ENCODE results near the gene TMEM121.

TMEM121 gene

GRCh38 chr14:105525326-105525725, 1.1 kb upstream of the TMEM121 start:
- Histone ChIP-seq H3K4me3 (ENCODE audit: low read depth, low read length) (no peak overlapping the region), H3K9ac (ENCODE audit: low read depth, low read length) (no peak overlapping the region), H3K27ac (ENCODE audit: low read depth, low read length) (no peak overlapping the region), H3K36me3 (ENCODE audit: control insufficient read depth, insufficient read depth, low read length) (no peaks in the 10 kb centered on the region), H3K9me3 (ENCODE audit: control insufficient read depth, insufficient read depth, low read length) (peaks cover 24% of the 10 kb centered on the region), H3K4me1 (ENCODE audit: control insufficient read depth, insufficient read depth, low read length) (no peaks in the 10 kb centered on the region), H3K27me3 (ENCODE audit: control insufficient read depth, insufficient read depth, low read length) (peaks cover 30% of the 10 kb centered on the region)

GRCh38 chr14:105526776-105527380, 495 bp downstream of the TMEM121 start:
- Histone ChIP-seq H3K27me3 (ENCODE audit: control insufficient read depth, insufficient read depth, low read length) (peaks cover 30% of the 10 kb centered on the region), H3K4me3 (ENCODE audit: low read depth, low read length) (no peak overlapping the region; the same call in 1 of the 2 replicates), H3K4me1 (ENCODE audit: control insufficient read depth, insufficient read depth, low read length) (no peaks in the 10 kb centered on the region), H3K27ac (ENCODE audit: low read depth, low read length) (no peak overlapping the region), H3K36me3 (ENCODE audit: control insufficient read depth, insufficient read depth, low read length) (no peaks in the 10 kb centered on the region), H3K9ac (ENCODE audit: low read depth, low read length) (no peak overlapping the region), H3K9me3 (ENCODE audit: control insufficient read depth, insufficient read depth, low read length) (peaks cover 32% of the 10 kb centered on the region)

- H3K27ac ChIP-seq (ENCODE audit: low read depth, low read length): no peak overlapping the region
- peaks cover 30% of the 10 kb centered on the region for H3K27me3 ChIP-seq (ENCODE audit: control insufficient read depth, insufficient read depth, low read length)
- no peaks in the 10 kb centered on the region for H3K4me1 ChIP-seq (ENCODE audit: control insufficient read depth, insufficient read depth, low read length)
- no peak overlapping the region for H3K9ac ChIP-seq (ENCODE audit: low read depth, low read length)
- H3K9me3 ChIP-seq (ENCODE audit: control insufficient read depth, insufficient read depth, low read length): peaks cover 38% of the 10 kb centered on the region
- H3K36me3 ChIP-seq (ENCODE audit: control insufficient read depth, insufficient read depth, low read length): no peaks in the 10 kb centered on the region
- no peak overlapping the region for H3K4me3 ChIP-seq (ENCODE audit: low read depth, low read length)
These were observed 1.0 kb downstream of the TMEM121 start for GRCh38 chr14:105527381-105527825.

- Histone ChIP-seq H3K4me3 (ENCODE audit: low read depth, low read length) (peak overlapping the region; percentile 47; the same call in 1 of the 2 replicates), H3K4me1 (ENCODE audit: control insufficient read depth, insufficient read depth, low read length) (no peaks in the 10 kb centered on the region), H3K27ac (ENCODE audit: low read depth, low read length) (no peak overlapping the region), H3K9me3 (ENCODE audit: control insufficient read depth, insufficient read depth, low read length) (peaks cover 44% of the 10 kb centered on the region), H3K36me3 (ENCODE audit: control insufficient read depth, insufficient read depth, low read length) (no peaks in the 10 kb centered on the region), H3K9ac (ENCODE audit: low read depth, low read length) (no peak overlapping the region), H3K27me3 (ENCODE audit: control insufficient read depth, insufficient read depth, low read length) (peaks cover 30% of the 10 kb centered on the region)
These were observed 1.6 kb downstream of the TMEM121 start for GRCh38 chr14:105527826-105528585.

GRCh38 chr14:105528586-105529318, 2.4 kb downstream of the TMEM121 start:
- Histone ChIP-seq H3K9me3 (ENCODE audit: control insufficient read depth, insufficient read depth, low read length) (peaks cover 48% of the 10 kb centered on the region), H3K36me3 (ENCODE audit: control insufficient read depth, insufficient read depth, low read length) (no peaks in the 10 kb centered on the region), H3K27ac (ENCODE audit: low read depth, low read length) (no peak overlapping the region), H3K4me1 (ENCODE audit: control insufficient read depth, insufficient read depth, low read length) (no peaks in the 10 kb centered on the region), H3K4me3 (ENCODE audit: low read depth, low read length) (no peak overlapping the region), H3K27me3 (ENCODE audit: control insufficient read depth, insufficient read depth, low read length) (peaks cover 30% of the 10 kb centered on the region), H3K9ac (ENCODE audit: low read depth, low read length) (no peak overlapping the region)

GRCh38 chr14:105529319-105529568, 2.9 kb downstream of the TMEM121 start:
- Histone ChIP-seq H3K4me3 (ENCODE audit: low read depth, low read length) (no peak overlapping the region), H3K27ac (ENCODE audit: low read depth, low read length) (no peak overlapping the region), H3K36me3 (ENCODE audit: control insufficient read depth, insufficient read depth, low read length) (no peaks in the 10 kb centered on the region), H3K9ac (ENCODE audit: low read depth, low read length) (no peak overlapping the region), H3K9me3 (ENCODE audit: control insufficient read depth, insufficient read depth, low read length) (peaks cover 46% of the 10 kb centered on the region), H3K4me1 (ENCODE audit: control insufficient read depth, insufficient read depth, low read length) (no peaks in the 10 kb centered on the region), H3K27me3 (ENCODE audit: control insufficient read depth, insufficient read depth, low read length) (peaks cover 30% of the 10 kb centered on the region)

GRCh38 chr14:105529569-105530284, 3.3 kb downstream of the TMEM121 start:
- no peaks in the 10 kb centered on the region for H3K4me1 ChIP-seq (ENCODE audit: control insufficient read depth, insufficient read depth, low read length)
- H3K9me3 ChIP-seq (ENCODE audit: control insufficient read depth, insufficient read depth, low read length): peaks cover 41% of the 10 kb centered on the region
- no peak overlapping the region for H3K4me3 ChIP-seq (ENCODE audit: low read depth, low read length)
- no peak overlapping the region for H3K27ac ChIP-seq (ENCODE audit: low read depth, low read length)
- H3K9ac ChIP-seq (ENCODE audit: low read depth, low read length): no peak overlapping the region
- no peaks in the 10 kb centered on the region for H3K36me3 ChIP-seq (ENCODE audit: control insufficient read depth, insufficient read depth, low read length)
- peaks cover 30% of the 10 kb centered on the region for H3K27me3 ChIP-seq (ENCODE audit: control insufficient read depth, insufficient read depth, low read length)

- Histone ChIP-seq H3K4me1 (ENCODE audit: control insufficient read depth, insufficient read depth, low read length) (no peaks in the 10 kb centered on the region), H3K4me3 (ENCODE audit: low read depth, low read length) (no peak overlapping the region), H3K36me3 (ENCODE audit: control insufficient read depth, insufficient read depth, low read length) (no peaks in the 10 kb centered on the region), H3K9ac (ENCODE audit: low read depth, low read length) (no peak overlapping the region), H3K9me3 (ENCODE audit: control insufficient read depth, insufficient read depth, low read length) (peaks cover 40% of the 10 kb centered on the region), H3K27ac (ENCODE audit: low read depth, low read length) (no peak overlapping the region), H3K27me3 (ENCODE audit: control insufficient read depth, insufficient read depth, low read length) (peaks cover 28% of the 10 kb centered on the region)
These were observed 4.1 kb downstream of the TMEM121 start for GRCh38 chr14:105530285-105531087.

- no peaks in the 10 kb centered on the region for H3K36me3 ChIP-seq (ENCODE audit: control insufficient read depth, insufficient read depth, low read length)
- H3K9me3 ChIP-seq (ENCODE audit: control insufficient read depth, insufficient read depth, low read length): peaks cover 42% of the 10 kb centered on the region
- H3K27ac ChIP-seq (ENCODE audit: low read depth, low read length): no peak overlapping the region
- no peak overlapping the region for H3K9ac ChIP-seq (ENCODE audit: low read depth, low read length)
- H3K4me3 ChIP-seq (ENCODE audit: low read depth, low read length): no peak overlapping the region
- H3K4me1 ChIP-seq (ENCODE audit: control insufficient read depth, insufficient read depth, low read length): no peaks in the 10 kb centered on the region
- peaks cover 23% of the 10 kb centered on the region for H3K27me3 ChIP-seq (ENCODE audit: control insufficient read depth, insufficient read depth, low read length)
These were observed 4.9 kb downstream of the TMEM121 start for GRCh38 chr14:105531088-105531893.
